K562 (cell line): ENCODE data around the gene RSPH9. TPM values are rescaled to one million over a fixed set of nuclear protein-coding genes. Genes with fewer than 3 reads are reported as not detected.
A peak's percentile ranks its signal among the peaks of the same experiment; 100 is the strongest.

Experiments used
- ARHGAP35 ChIP-seq: fragments of 450-650 bp; IDR thresholded peaks from 2 replicates; pipeline ENCODE4 v1.6.1; 2018; ENCODE audit not compliant: partially characterized antibody
- DIDO1 ChIP-seq: fragments of 450-650 bp; IDR thresholded peaks from 2 replicates; pipeline ENCODE4 v1.6.1; 2016; ENCODE audit warnings: low read depth, missing biosample characterization, missing genetic modification characterization
- EWSR1 ChIP-seq: fragments of 450-650 bp; IDR thresholded peaks from 2 replicates; pipeline ENCODE4 v1.6.1; 2018; ENCODE audit warnings: borderline replicate concordance, mild to moderate bottlenecking, low read depth, moderate library complexity; ENCODE audit not compliant: partially characterized antibody
- POLR2AphosphoS5 ChIP-seq: IDR thresholded peaks from 2 replicates; pipeline ENCODE4 v1.6.1; 2011; ENCODE audit warnings: mild to moderate bottlenecking, low read depth, low read length, moderate library complexity; ENCODE audit not compliant: control insufficient read depth, insufficient read depth
- PRPF4 ChIP-seq: fragments of 200-400 bp; formaldehyde crosslinking; IDR thresholded peaks from one replicate; pipeline ENCODE4 v1.6.1; 2017; ENCODE audit warnings: low read length, low read depth, mild to moderate bottlenecking; ENCODE audit not compliant: insufficient read depth, poor library complexity, severe bottlenecking
- RFX5 ChIP-seq: IDR thresholded peaks from 2 replicates; pipeline ENCODE4 v1.6.1; 2011; ENCODE audit warnings: low read depth, mild to moderate bottlenecking, improper control_type of control experiment, low read length
- SMARCE1 ChIP-seq: fragments of 450-650 bp; IDR thresholded peaks from 2 replicates; pipeline ENCODE4 v1.7.1; 2016; ENCODE audit warnings: mild to moderate bottlenecking
- SUPT5H ChIP-seq: fragments of 450-650 bp; IDR thresholded peaks from 2 replicates; pipeline ENCODE4 v1.6.1; 2016
- TAL1 ChIP-seq: fragments of 450-650 bp; IDR thresholded peaks from 2 replicates; pipeline ENCODE4 v1.6.1; 2016; ENCODE audit warnings: mild to moderate bottlenecking
- TRIM24 ChIP-seq, 2 experiments: fragments of 450-650 bp; IDR thresholded peaks; 2 replicates each; pipeline ENCODE4 v1.6.1; 2016
- ZNF212 ChIP-seq: fragments of 450-650 bp; formaldehyde crosslinking; IDR thresholded peaks from 2 replicates; pipeline ENCODE4 v1.4.0; 2020; ENCODE audit warnings: mild to moderate bottlenecking
- ZNF644 ChIP-seq: fragments of 200-800 bp; sonication (Bioruptor generic); IDR thresholded peaks from 2 replicates; pipeline ENCODE4 v1.6.1; 2016; ENCODE audit warnings: low read depth, missing genetic modification characterization, missing compliant biosample characterization
- ZNF75A ChIP-seq: fragments of 450-650 bp; formaldehyde crosslinking; IDR thresholded peaks from 2 replicates; pipeline ENCODE4 v1.4.0; 2020; ENCODE audit warnings: mild to moderate bottlenecking
- polyA plus RNA-seq, 8 experiments: library from polyadenylated mRNA; depleted of rRNA in 4 of 8; stranded (reverse) in 5 of 8; unstranded in 3 of 8; fragments of >200 nt; fragmentation: Nextera tagmentation in 2 of 8; fragmentation: Illumina TruSeq in 1 of 8; extraction: Ambion mirVana in 2 of 8; extraction: Trizol in 1 of 8; gene quantifications; 2 replicates each; pipeline versions ENCODE4 v1.2.1 to v1.2.3, GENCODE V29; 2011 to 2014; ENCODE audit warnings: inconsistent platforms in 1 of 8, missing spikeins in 1 of 8
- total RNA-seq, 7 experiments: library from RNA; depleted of rRNA in 6 of 7; stranded (reverse); fragments of >200 nt in 6 of 7; fragmentation: Illumina TruSeq in 2 of 7; extraction: Trizol in 2 of 7; gene quantifications; 2 replicates each; pipeline versions ENCODE4 v1.2.1 to v1.2.3, GENCODE V29; 2011 to 2021; ENCODE audit warnings: low replicate concordance in 1 of 7
- TF ChIP-seq, protein P1 (sequence below): fragments of 250-450 bp; sonication (Bioruptor Pico); IDR thresholded peaks from 2 replicates; pipeline ENCODE4 v1.4.0; 2020; ENCODE audit warnings: mild to moderate bottlenecking, moderate library complexity
- TF ChIP-seq, protein P2 (sequence below): fragments of 250-450 bp; sonication (Bioruptor Pico); IDR thresholded peaks from 2 replicates; pipeline ENCODE4 v1.8.0; 2021; ENCODE audit warnings: mild to moderate bottlenecking, moderate library complexity
- TF ChIP-seq, protein P3 (sequence below): fragments of 450-650 bp; formaldehyde crosslinking; IDR thresholded peaks from 2 replicates; pipeline ENCODE4 v1.4.0; 2020; ENCODE audit warnings: mild to moderate bottlenecking, mixed read lengths
- TF ChIP-seq, protein P4 (sequence below): IDR thresholded peaks from 2 replicates; pipeline ENCODE4 v1.6.1; 2016; ENCODE audit warnings: missing genetic modification characterization, missing compliant biosample characterization
- TF ChIP-seq, protein P5 (sequence below): sonication (generic); formaldehyde crosslinking; IDR thresholded peaks from 2 replicates; pipeline ENCODE4 v1.9.0; 2022; ENCODE audit warnings: mild to moderate bottlenecking, missing genetic modification reagents
- TF ChIP-seq, protein P6 (sequence below): sonication (generic); formaldehyde crosslinking; IDR thresholded peaks from 2 replicates; pipeline ENCODE4 v1.8.0; 2022; ENCODE audit warnings: missing genetic modification reagents, mild to moderate bottlenecking, moderate library complexity, borderline replicate concordance

Gene RSPH9
- total and polyA plus RNA-seq, 9 of the 15 experiments (the other 6 are each of a cell fraction or from before 2014, with no cell fraction given), result 0.05 to 0.60 (median 0.39) TPM; not detected in 6

DNA sequence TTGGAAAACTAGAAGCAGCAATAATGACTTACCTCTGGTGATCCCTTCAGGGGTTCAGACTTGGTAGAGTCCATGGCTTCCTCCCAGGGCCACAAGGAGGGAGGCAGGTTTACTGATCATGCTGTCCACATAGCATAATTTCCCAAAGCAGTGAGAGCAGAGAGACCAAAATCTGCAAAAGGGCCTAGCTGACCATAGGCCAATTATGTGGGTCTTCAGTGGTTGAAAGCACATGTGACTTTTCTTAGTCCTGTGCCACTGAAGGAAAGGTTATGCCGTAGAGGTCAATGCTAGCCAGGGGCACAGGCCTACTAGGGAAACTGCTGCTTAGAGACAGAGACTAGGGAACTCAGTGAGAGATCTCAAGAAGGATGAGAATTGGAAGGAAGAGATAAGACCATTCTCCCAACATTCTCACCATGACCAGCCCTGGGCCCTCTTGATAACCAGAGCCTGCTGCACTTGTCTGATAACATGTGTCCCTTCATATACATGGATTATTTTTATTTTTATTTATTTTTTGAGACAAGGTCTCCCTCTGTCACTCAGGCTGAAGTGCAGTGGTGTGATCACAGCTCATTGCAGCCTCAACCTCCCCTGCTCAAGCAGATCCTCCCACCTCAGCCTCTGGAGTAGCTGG is 13.7 kb upstream of the RSPH9 start (continued):
- TF ChIP-seq POLR2AphosphoS5 (peak; percentile 100), RFX5 (no peak), ZNF212 (CRISPR knock-in tag) (no peak; the same call in 1 of the 2 replicates), TRIM24 (IDR thresholded peaks at IDR 0.05) (peak; percentile 96 to 97), SMARCE1 (peak; percentile 99), ZNF644 (tag) (peak; percentile 96), DIDO1 (no peak), ARHGAP35 (no peak), TAL1 (peak; percentile 100), PRPF4 (no peak), EWSR1 (no peak), SUPT5H (peak; percentile 71), ZNF75A (CRISPR knock-in tag) (0 out of 2 replicates have a peak, but pooled peaks have one; percentile 29)
- TF ChIP-seq, protein P1, sequence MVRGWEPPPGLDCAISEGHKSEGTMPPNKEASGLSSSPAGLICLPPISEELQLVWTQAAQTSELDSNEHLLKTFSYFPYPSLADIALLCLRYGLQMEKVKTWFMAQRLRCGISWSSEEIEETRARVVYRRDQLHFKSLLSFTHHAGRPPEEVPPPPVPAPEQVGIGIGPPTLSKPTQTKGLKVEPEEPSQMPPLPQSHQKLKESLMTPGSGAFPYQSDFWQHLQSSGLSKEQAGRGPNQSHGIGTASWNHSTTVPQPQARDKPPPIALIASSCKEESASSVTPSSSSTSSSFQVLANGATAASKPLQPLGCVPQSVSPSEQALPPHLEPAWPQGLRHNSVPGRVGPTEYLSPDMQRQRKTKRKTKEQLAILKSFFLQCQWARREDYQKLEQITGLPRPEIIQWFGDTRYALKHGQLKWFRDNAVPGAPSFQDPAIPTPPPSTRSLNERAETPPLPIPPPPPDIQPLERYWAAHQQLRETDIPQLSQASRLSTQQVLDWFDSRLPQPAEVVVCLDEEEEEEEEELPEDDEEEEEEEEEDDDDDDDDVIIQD (CRISPR knock-in tag), result peak; percentile 55; the same call in 1 of the 2 replicates
- TF ChIP-seq, protein P2, sequence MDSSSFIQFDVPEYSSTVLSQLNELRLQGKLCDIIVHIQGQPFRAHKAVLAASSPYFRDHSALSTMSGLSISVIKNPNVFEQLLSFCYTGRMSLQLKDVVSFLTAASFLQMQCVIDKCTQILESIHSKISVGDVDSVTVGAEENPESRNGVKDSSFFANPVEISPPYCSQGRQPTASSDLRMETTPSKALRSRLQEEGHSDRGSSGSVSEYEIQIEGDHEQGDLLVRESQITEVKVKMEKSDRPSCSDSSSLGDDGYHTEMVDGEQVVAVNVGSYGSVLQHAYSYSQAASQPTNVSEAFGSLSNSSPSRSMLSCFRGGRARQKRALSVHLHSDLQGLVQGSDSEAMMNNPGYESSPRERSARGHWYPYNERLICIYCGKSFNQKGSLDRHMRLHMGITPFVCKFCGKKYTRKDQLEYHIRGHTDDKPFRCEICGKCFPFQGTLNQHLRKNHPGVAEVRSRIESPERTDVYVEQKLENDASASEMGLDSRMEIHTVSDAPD (CRISPR knock-in tag), result no peak
- TF ChIP-seq, protein P3, sequence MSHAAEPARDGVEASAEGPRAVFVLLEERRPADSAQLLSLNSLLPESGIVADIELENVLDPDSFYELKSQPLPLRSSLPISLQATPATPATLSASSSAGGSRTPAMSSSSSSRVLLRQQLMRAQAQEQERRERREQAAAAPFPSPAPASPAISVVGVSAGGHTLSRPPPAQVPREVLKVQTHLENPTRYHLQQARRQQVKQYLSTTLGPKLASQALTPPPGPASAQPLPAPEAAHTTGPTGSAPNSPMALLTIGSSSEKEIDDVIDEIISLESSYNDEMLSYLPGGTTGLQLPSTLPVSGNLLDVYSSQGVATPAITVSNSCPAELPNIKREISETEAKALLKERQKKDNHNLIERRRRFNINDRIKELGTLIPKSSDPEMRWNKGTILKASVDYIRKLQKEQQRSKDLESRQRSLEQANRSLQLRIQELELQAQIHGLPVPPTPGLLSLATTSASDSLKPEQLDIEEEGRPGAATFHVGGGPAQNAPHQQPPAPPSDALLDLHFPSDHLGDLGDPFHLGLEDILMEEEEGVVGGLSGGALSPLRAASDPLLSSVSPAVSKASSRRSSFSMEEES (CRISPR knock-in tag), result peak; percentile 43
- TF ChIP-seq, protein P4, sequence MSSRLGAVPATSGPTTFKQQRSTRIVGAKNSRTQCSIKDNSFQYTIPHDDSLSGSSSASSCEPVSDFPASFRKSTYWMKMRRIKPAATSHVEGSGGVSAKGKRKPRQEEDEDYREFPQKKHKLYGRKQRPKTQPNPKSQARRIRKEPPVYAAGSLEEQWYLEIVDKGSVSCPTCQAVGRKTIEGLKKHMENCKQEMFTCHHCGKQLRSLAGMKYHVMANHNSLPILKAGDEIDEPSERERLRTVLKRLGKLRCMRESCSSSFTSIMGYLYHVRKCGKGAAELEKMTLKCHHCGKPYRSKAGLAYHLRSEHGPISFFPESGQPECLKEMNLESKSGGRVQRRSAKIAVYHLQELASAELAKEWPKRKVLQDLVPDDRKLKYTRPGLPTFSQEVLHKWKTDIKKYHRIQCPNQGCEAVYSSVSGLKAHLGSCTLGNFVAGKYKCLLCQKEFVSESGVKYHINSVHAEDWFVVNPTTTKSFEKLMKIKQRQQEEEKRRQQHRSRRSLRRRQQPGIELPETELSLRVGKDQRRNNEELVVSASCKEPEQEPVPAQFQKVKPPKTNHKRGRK (tag), result no peak
- TF ChIP-seq, protein P5, sequence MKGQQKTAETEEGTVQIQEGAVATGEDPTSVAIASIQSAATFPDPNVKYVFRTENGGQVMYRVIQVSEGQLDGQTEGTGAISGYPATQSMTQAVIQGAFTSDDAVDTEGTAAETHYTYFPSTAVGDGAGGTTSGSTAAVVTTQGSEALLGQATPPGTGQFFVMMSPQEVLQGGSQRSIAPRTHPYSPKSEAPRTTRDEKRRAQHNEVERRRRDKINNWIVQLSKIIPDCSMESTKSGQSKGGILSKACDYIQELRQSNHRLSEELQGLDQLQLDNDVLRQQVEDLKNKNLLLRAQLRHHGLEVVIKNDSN, result peak; percentile 73
- TF ChIP-seq, protein P6, sequence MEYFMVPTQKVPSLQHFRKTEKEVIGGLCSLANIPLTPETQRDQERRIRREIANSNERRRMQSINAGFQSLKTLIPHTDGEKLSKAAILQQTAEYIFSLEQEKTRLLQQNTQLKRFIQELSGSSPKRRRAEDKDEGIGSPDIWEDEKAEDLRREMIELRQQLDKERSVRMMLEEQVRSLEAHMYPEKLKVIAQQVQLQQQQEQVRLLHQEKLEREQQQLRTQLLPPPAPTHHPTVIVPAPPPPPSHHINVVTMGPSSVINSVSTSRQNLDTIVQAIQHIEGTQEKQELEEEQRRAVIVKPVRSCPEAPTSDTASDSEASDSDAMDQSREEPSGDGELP (CRISPR knock-in tag), result peak; percentile 58
